ENCODE measurements around the gene NRG3. TPM values are rescaled to one million over a fixed set of nuclear protein-coding genes. Genes with fewer than 3 reads are reported as not detected.

NRG3 gene
- total RNA-seq, 6 experiments from 2014 or later = not detected

GRCh38 chr10:82847242-82847641, 972.2 kb downstream of the NRG3 start:
- Mint-ChIP-seq H3K4me1 (ENCODE audit: low read depth) (no peaks in the 10 kb centered on the region), H3K36me3 (ENCODE audit: low read depth) (no peaks in the 10 kb centered on the region; the same call in 1 of the 2 replicates), H3K27me3 (ENCODE audit: insufficient read depth) (no peaks in the 10 kb centered on the region; the same call in 1 of the 2 replicates), H3K27ac (no peak overlapping the region), H3K4me3 (no peak overlapping the region), H3K9me3 (peaks cover 9% of the 10 kb centered on the region)
- no peak for TF ChIP-seq CTCF (IDR thresholded peaks at IDR 0.05)
- DNase-seq = no peak

GRCh38 chr10:82850191-82850590, 975.2 kb downstream of the NRG3 start:
- H3K4me1 Mint-ChIP-seq (ENCODE audit: low read depth) = no peaks in the 10 kb centered on the region
- no peak for DNase-seq
- no peaks in the 10 kb centered on the region; the same call in 1 of the 2 replicates for H3K27me3 Mint-ChIP-seq (ENCODE audit: insufficient read depth)
- TF ChIP-seq CTCF (IDR thresholded peaks at IDR 0.05) = no peak
- H3K9me3 Mint-ChIP-seq = peaks cover 9% of the 10 kb centered on the region
- H3K36me3 Mint-ChIP-seq (ENCODE audit: low read depth) = no peaks in the 10 kb centered on the region; the same call in 1 of the 2 replicates
- no peak overlapping the region for H3K27ac Mint-ChIP-seq
- no peak overlapping the region for H3K4me3 Mint-ChIP-seq

- Mint-ChIP-seq H3K4me3 (no peak overlapping the region), H3K4me1 (ENCODE audit: low read depth) (no peaks in the 10 kb centered on the region)
- DNase-seq = no peak
Measured at GRCh38 chr10:82856957-82857613, 982.1 kb downstream of the NRG3 start.

GRCh38 chr10:82861889-82862288, 986.9 kb downstream of the NRG3 start:
- no peak overlapping the region for H3K27ac Mint-ChIP-seq
- H3K4me1 Mint-ChIP-seq (ENCODE audit: low read depth) = peaks cover 25% of the 10 kb centered on the region
- H3K9me3 Mint-ChIP-seq = peaks cover 10% of the 10 kb centered on the region

More at GRCh38 chr10:82856957-82857613, 982.1 kb downstream of the NRG3 start:
- Mint-ChIP-seq H3K27me3 (ENCODE audit: insufficient read depth) (no peaks in the 10 kb centered on the region; the same call in 1 of the 2 replicates), H3K27ac (no peak overlapping the region), H3K9me3 (no peaks in the 10 kb centered on the region; the same call in 1 of the 2 replicates), H3K36me3 (ENCODE audit: low read depth) (no peaks in the 10 kb centered on the region)
- TF ChIP-seq CTCF (IDR thresholded peaks at IDR 0.05) = no peak

GRCh38 chr10:82865366-82865765, 990.4 kb downstream of the NRG3 start:
- Mint-ChIP-seq H3K36me3 (ENCODE audit: low read depth) (no peaks in the 10 kb centered on the region), H3K4me3 (no peak overlapping the region), H3K27me3 (ENCODE audit: insufficient read depth) (no peaks in the 10 kb centered on the region), H3K9me3 (peaks cover 10% of the 10 kb centered on the region), H3K4me1 (ENCODE audit: low read depth) (peaks cover 42% of the 10 kb centered on the region), H3K27ac (no peak overlapping the region)
- DNase-seq = no peak
- TF ChIP-seq CTCF (IDR thresholded peaks at IDR 0.05) = no peak

More at GRCh38 chr10:82861889-82862288, 986.9 kb downstream of the NRG3 start:
- Mint-ChIP-seq H3K4me3 (no peak overlapping the region), H3K36me3 (ENCODE audit: low read depth) (no peaks in the 10 kb centered on the region), H3K27me3 (ENCODE audit: insufficient read depth) (no peaks in the 10 kb centered on the region)
- no peak for TF ChIP-seq CTCF (IDR thresholded peaks at IDR 0.05)
- DNase-seq = no peak

Measured in HFFc6 (cell line).